ENCODE measurements around the gene SRP54. TPM values are rescaled to one million over a fixed set of nuclear protein-coding genes. Genes with fewer than 3 reads are reported as not detected.
A peak's percentile ranks its signal among the peaks of the same experiment; 100 is the strongest.

The SRP54 gene
- total and polyA plus RNA-seq, 2 of the 13 experiments (the other 11 are each of a cell fraction or from before 2014, with no cell fraction given) = 42.2 to 207 TPM

DNA sequence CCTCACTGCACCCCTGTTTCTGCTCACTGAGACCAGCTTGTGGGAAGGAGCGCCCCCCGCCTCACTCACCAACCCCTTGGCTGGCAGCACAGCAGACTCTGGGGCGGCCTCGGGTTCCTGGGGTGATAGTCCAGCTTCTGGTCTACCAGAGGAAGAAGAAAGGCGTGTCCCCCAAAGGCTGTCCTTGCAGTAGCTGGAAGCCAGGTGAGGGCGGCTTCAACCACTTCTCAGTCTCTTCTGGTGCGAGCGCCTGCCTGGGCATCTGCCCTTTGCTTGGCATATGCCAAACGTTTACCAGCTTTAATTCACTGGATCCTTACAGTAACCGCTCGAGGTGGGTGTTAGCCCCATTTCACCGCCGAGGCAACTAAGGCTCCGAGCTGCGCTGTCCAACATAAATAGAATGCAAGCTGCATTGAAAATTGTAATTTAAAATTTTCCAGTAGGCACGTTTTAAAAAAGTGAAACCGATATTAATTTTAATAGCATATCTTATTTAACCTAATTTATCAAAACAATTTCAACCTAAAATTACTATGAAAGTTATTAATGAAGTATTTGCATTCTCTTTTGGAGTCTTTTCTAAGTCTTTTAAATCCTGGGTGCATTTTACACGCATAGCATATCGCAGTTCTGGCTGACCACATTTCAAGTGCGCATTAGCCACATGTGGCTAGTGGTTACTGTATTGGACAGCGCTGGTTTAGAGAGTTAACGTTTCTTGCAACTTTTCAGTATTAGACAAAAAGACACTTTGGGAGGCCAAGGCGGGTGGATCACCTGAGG lies 64.2 kb downstream of the SRP54 start (continued):
- TF ChIP-seq, protein P1, sequence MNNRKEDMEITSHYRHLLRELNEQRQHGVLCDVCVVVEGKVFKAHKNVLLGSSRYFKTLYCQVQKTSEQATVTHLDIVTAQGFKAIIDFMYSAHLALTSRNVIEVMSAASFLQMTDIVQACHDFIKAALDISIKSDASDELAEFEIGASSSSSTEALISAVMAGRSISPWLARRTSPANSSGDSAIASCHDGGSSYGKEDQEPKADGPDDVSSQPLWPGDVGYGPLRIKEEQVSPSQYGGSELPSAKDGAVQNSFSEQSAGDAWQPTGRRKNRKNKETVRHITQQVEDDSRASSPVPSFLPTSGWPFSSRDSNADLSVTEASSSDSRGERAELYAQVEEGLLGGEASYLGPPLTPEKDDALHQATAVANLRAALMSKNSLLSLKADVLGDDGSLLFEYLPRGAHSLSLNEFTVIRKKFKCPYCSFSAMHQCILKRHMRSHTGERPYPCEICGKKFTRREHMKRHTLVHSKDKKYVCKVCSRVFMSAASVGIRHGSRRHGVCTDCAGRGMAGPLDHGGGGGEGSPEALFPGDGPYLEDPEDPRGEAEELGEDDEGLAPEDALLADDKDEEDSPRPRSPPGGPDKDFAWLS (CRISPR knock-in tag; IDR thresholded peaks at IDR 0.05; ENCODE audit: borderline replicate concordance) = no peak; the same call in 1 of the 2 replicates
- TF ChIP-seq SMAD9 (CRISPR knock-in tag; IDR thresholded peaks at IDR 0.05) (peak; percentile 38; the same call in 1 of the 2 replicates), ZNF333 (CRISPR knock-in tag; IDR thresholded peaks at IDR 0.05; ENCODE audit: borderline replicate concordance) (no peak), ZNF30 (CRISPR knock-in tag; IDR thresholded peaks at IDR 0.05) (peak; percentile 14), KLF6 (CRISPR knock-in tag; IDR thresholded peaks at IDR 0.05) (no peak), HNRNPL (IDR thresholded peaks at IDR 0.05; ENCODE audit: low read depth, low read length) (peak; percentile 90), CC2D1A (CRISPR knock-in tag; IDR thresholded peaks at IDR 0.05) (0 out of 2 replicates have a peak, but pooled peaks have one; percentile 88), CHD4 (IDR thresholded peaks at IDR 0.05; ENCODE audit: borderline replicate concordance, low read length) (peak; percentile 71; the same call in 1 of the 2 replicates), REPIN1 (CRISPR knock-in tag; IDR thresholded peaks at IDR 0.05; ENCODE audit: borderline replicate concordance, low read depth) (no peak), MIER2 (CRISPR knock-in tag; IDR thresholded peaks at IDR 0.05) (peak; percentile 20; the same call in 1 of the 2 replicates), POLR2AphosphoS2 (IDR thresholded peaks at IDR 0.05; ENCODE audit: low read depth, low read length) (no peak), NCOA1 (CRISPR knock-in tag; IDR thresholded peaks at IDR 0.05) (peak; percentile 87), ZNF629 (CRISPR knock-in tag; conservative IDR thresholded peaks at IDR 0.05) (peak; percentile 98), FLYWCH1 (CRISPR knock-in tag; IDR thresholded peaks at IDR 0.05) (peak; percentile 44; the same call in 1 of the 2 replicates), PRPF4 (IDR thresholded peaks at IDR 0.05; ENCODE audit: low read depth, low read length, poor library complexity, severe bottlenecking) (peak; percentile 76), KAT2B (IDR thresholded peaks at IDR 0.05; ENCODE audit: borderline replicate concordance, low read depth, low read length) (no peak)
- TF ChIP-seq, protein P2, sequence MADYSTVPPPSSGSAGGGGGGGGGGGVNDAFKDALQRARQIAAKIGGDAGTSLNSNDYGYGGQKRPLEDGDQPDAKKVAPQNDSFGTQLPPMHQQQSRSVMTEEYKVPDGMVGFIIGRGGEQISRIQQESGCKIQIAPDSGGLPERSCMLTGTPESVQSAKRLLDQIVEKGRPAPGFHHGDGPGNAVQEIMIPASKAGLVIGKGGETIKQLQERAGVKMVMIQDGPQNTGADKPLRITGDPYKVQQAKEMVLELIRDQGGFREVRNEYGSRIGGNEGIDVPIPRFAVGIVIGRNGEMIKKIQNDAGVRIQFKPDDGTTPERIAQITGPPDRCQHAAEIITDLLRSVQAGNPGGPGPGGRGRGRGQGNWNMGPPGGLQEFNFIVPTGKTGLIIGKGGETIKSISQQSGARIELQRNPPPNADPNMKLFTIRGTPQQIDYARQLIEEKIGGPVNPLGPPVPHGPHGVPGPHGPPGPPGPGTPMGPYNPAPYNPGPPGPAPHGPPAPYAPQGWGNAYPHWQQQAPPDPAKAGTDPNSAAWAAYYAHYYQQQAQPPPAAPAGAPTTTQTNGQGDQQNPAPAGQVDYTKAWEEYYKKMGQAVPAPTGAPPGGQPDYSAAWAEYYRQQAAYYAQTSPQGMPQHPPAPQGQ (CRISPR knock-in tag; IDR thresholded peaks at IDR 0.05; ENCODE audit: borderline replicate concordance) = no peak; the same call in 1 of the 2 replicates
- TF ChIP-seq, protein P3, sequence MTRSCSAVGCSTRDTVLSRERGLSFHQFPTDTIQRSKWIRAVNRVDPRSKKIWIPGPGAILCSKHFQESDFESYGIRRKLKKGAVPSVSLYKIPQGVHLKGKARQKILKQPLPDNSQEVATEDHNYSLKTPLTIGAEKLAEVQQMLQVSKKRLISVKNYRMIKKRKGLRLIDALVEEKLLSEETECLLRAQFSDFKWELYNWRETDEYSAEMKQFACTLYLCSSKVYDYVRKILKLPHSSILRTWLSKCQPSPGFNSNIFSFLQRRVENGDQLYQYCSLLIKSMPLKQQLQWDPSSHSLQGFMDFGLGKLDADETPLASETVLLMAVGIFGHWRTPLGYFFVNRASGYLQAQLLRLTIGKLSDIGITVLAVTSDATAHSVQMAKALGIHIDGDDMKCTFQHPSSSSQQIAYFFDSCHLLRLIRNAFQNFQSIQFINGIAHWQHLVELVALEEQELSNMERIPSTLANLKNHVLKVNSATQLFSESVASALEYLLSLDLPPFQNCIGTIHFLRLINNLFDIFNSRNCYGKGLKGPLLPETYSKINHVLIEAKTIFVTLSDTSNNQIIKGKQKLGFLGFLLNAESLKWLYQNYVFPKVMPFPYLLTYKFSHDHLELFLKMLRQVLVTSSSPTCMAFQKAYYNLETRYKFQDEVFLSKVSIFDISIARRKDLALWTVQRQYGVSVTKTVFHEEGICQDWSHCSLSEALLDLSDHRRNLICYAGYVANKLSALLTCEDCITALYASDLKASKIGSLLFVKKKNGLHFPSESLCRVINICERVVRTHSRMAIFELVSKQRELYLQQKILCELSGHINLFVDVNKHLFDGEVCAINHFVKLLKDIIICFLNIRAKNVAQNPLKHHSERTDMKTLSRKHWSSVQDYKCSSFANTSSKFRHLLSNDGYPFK (CRISPR knock-in tag; IDR thresholded peaks at IDR 0.05; ENCODE audit: borderline replicate concordance) = peak; percentile 9
- TF ChIP-seq, protein P4, sequence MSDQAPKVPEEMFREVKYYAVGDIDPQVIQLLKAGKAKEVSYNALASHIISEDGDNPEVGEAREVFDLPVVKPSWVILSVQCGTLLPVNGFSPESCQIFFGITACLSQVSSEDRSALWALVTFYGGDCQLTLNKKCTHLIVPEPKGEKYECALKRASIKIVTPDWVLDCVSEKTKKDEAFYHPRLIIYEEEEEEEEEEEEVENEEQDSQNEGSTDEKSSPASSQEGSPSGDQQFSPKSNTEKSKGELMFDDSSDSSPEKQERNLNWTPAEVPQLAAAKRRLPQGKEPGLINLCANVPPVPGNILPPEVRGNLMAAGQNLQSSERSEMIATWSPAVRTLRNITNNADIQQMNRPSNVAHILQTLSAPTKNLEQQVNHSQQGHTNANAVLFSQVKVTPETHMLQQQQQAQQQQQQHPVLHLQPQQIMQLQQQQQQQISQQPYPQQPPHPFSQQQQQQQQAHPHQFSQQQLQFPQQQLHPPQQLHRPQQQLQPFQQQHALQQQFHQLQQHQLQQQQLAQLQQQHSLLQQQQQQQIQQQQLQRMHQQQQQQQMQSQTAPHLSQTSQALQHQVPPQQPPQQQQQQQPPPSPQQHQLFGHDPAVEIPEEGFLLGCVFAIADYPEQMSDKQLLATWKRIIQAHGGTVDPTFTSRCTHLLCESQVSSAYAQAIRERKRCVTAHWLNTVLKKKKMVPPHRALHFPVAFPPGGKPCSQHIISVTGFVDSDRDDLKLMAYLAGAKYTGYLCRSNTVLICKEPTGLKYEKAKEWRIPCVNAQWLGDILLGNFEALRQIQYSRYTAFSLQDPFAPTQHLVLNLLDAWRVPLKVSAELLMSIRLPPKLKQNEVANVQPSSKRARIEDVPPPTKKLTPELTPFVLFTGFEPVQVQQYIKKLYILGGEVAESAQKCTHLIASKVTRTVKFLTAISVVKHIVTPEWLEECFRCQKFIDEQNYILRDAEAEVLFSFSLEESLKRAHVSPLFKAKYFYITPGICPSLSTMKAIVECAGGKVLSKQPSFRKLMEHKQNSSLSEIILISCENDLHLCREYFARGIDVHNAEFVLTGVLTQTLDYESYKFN (CRISPR knock-in tag; conservative IDR thresholded peaks at IDR 0.05) = no peak
